Naive thymus-derived CD4-positive, alpha-beta T cell (primary cell): ENCODE data around the gene CPA3. TPM values are rescaled to one million over a fixed set of nuclear protein-coding genes. Genes with fewer than 3 reads are reported as not detected.

ENCODE experiments used
- ATAC-seq: fragments of 150-1000 bp; cut with Tn5 transposase; 2 replicates; pipeline ENCODE4 v1.10.0; 2021; ENCODE audit warnings: mild to moderate bottlenecking, moderate library complexity
- CTCF ChIA-PET: fragments of 350-600 bp; sonication (Branson Sonifier 250); formaldehyde crosslinking; loops from one replicate; lab custom pipeline; 2021; ENCODE audit warnings: antibody characterized with exemption; lab: Charles Lee
- POLR2A ChIA-PET: fragments of 350-600 bp; sonication (Branson Sonifier 250); formaldehyde crosslinking; loops from one replicate; lab custom pipeline; 2021; ENCODE audit warnings: antibody characterized with exemption, inconsistent platforms; lab: Charles Lee
- DNase-seq, 9 donors: peaks; one replicate each; pipeline versions ENCODE4 v3.0.0 to v3.0.0-alpha.2; 2020 to 2022; ENCODE audit warnings: mixed read lengths in 1 of 9
- H3K27ac ChIP-seq: one replicate; pipeline ENCODE4 v1.7.0; 2013; ENCODE audit warnings: mild to moderate bottlenecking, low read depth, low read length, moderate library complexity
- H3K27me3 ChIP-seq, 2 donors: one replicate each; pipeline ENCODE4 v1.7.0; 2013; ENCODE audit warnings: low read length in 2 of 2, mild to moderate bottlenecking in 2 of 2, moderate library complexity in 2 of 2; ENCODE audit not compliant: control insufficient read depth in 2 of 2, insufficient read depth in 2 of 2
- H3K36me3 ChIP-seq, 3 experiments: 1 replicate in 2 of 3; 2 replicates in 1 of 3; pipeline ENCODE4 v1.7.0; 2013; ENCODE audit warnings: low read length in 3 of 3, mild to moderate bottlenecking in 3 of 3, moderate library complexity in 1 of 3; ENCODE audit not compliant: insufficient read depth in 3 of 3, control insufficient read depth in 2 of 3
- H3K4me1 ChIP-seq, 2 donors: one replicate each; pipeline ENCODE4 v1.7.0; 2013; ENCODE audit warnings: low read length in 2 of 2, mild to moderate bottlenecking in 2 of 2, moderate library complexity in 1 of 2; ENCODE audit not compliant: control insufficient read depth in 2 of 2, insufficient read depth in 2 of 2
- H3K4me3 ChIP-seq: 2 replicates; pipeline ENCODE4 v1.7.0; 2013; ENCODE audit warnings: mild to moderate bottlenecking, low read length
- H3K9me3 ChIP-seq, 3 experiments: 1 replicate in 2 of 3; 2 replicates in 1 of 3; pipeline ENCODE4 v1.7.0; 2013; ENCODE audit warnings: low read length in 3 of 3; ENCODE audit not compliant: control insufficient read depth in 2 of 3
- H3K27ac Mint-ChIP-seq, 9 donors: one replicate each; pipeline ENCODE4 v1.8.0; 2020 to 2022; ENCODE audit warnings: mixed read lengths in 9 of 9, mild to moderate bottlenecking in 8 of 9, moderate library complexity in 5 of 9, inconsistent platforms in 2 of 9
- H3K27me3 Mint-ChIP-seq, 5 donors: one replicate each; pipeline ENCODE4 v1.8.0; 2021 to 2022; ENCODE audit warnings: mixed read lengths in 5 of 5, mild to moderate bottlenecking in 1 of 5
- H3K36me3 Mint-ChIP-seq, 5 donors: one replicate each; pipeline ENCODE4 v1.8.0; 2020 to 2022; ENCODE audit warnings: mixed read lengths in 5 of 5, mild to moderate bottlenecking in 3 of 5, inconsistent platforms in 1 of 5
- H3K4me1 Mint-ChIP-seq, 7 donors: one replicate each; pipeline ENCODE4 v1.8.0; 2020 to 2022; ENCODE audit warnings: mixed read lengths in 7 of 7, mild to moderate bottlenecking in 3 of 7, inconsistent platforms in 1 of 7
- H3K4me3 Mint-ChIP-seq, 10 donors: one replicate each; pipeline ENCODE4 v1.8.0; 2020 to 2022; ENCODE audit warnings: mild to moderate bottlenecking in 10 of 10, mixed read lengths in 10 of 10, moderate library complexity in 6 of 10, inconsistent platforms in 2 of 10
- H3K9me3 Mint-ChIP-seq, 11 donors: one replicate each; pipeline ENCODE4 v1.8.0; 2020 to 2022; ENCODE audit warnings: mixed read lengths in 11 of 11, mild to moderate bottlenecking in 4 of 11, inconsistent platforms in 1 of 11, moderate library complexity in 1 of 11
- intact Hi-C, 2 donors: fragments of 100-400 bp; cut with micrococcal nuclease; formaldehyde crosslinking; loops; one replicate each; pipeline ENCODE4 v1.15.1; 2023
- polyA plus RNA-seq, 2 donors: library from polyadenylated mRNA; unstranded; fragments of 300-500 nt; fragmentation: Illumina TruSeq; gene quantifications; one replicate each; pipeline ENCODE4 v1.2.3, GENCODE V29; 2021
- total RNA-seq, 6 experiments: library from RNA in 5 of 6; stranded (reverse) in 5 of 6; gene quantifications; 1 replicate in 5 of 6; 2 replicates in 1 of 6; pipeline ENCODE4 v1.2.3 and lab custom pipeline; 2021 to 2026

Gene CPA3
- total and polyA plus RNA-seq, 7 experiments from 2014 or later, result 4.1 to 9.9 TPM; not detected in 5

GRCh38 chr3:148845756-148846395 is 19.2 kb upstream of the CPA3 start:
- Histone ChIP-seq H3K36me3 (no peaks in the 10 kb centered on the region), H3K27ac (no peak overlapping the region), H3K9me3 (no peaks in the 10 kb centered on the region), H3K27me3 (no peaks in the 10 kb centered on the region), H3K4me1 (no peaks in the 10 kb centered on the region), H3K4me3 (no peak overlapping the region)
- no peak overlapping the region for H3K4me3 Mint-ChIP-seq
- ChIA-PET CTCF (no interaction called here), POLR2A (no interaction called here)
- intact Hi-C loops, result no loop called here
- H3K27ac Mint-ChIP-seq, result no peak overlapping the region
- no peak for ATAC-seq
- no peaks in the 10 kb centered on the region for H3K4me1 Mint-ChIP-seq
- H3K27me3 Mint-ChIP-seq, result peaks cover 2 to 16% (median 9%) of the 10 kb centered on the region in 5 donors
- H3K9me3 Mint-ChIP-seq, result no peaks in the 10 kb centered on the region
- H3K36me3 Mint-ChIP-seq, result no peaks in the 10 kb centered on the region
- no peak for DNase-seq

DNA sequence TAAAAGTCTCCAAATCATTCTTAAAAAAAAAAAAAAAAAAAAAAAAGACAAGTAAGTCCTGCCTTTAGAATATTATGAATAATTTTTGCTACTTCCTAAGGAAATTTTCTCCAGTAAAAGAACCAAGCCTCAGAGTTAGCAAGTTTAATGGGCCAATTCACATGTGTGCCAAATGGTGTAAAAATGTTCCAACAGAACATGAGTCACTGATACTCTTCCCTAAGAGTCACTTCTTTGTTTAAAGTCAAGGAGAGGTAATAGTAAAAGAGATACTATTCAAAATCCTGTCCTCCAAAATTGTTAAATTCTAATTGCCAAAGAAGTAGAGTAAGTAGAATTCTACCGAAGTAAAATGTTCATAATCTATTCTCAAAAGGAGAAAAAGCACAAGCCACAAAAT is 17.7 kb upstream of the CPA3 start:
- ATAC-seq (no peak), DNase-seq (no peak)
- intact Hi-C loops, result no loop called here
- Histone ChIP-seq H3K27ac (no peak overlapping the region), H3K27me3 (no peaks in the 10 kb centered on the region), H3K4me3 (no peak overlapping the region), H3K4me1 (no peaks in the 10 kb centered on the region), H3K36me3 (no peaks in the 10 kb centered on the region), H3K9me3 (no peaks in the 10 kb centered on the region)
- H3K4me1 Mint-ChIP-seq, result no peaks in the 10 kb centered on the region
- no peak overlapping the region for H3K27ac Mint-ChIP-seq
- POLR2A ChIA-PET, result no interaction called here
- no peaks in the 10 kb centered on the region for H3K9me3 Mint-ChIP-seq
- H3K27me3 Mint-ChIP-seq, result peaks cover 2 to 13% (median 7%) of the 10 kb centered on the region in 5 donors
- CTCF ChIA-PET, result no interaction called here
- H3K36me3 Mint-ChIP-seq, result no peaks in the 10 kb centered on the region
- H3K4me3 Mint-ChIP-seq, result no peak overlapping the region

DNA sequence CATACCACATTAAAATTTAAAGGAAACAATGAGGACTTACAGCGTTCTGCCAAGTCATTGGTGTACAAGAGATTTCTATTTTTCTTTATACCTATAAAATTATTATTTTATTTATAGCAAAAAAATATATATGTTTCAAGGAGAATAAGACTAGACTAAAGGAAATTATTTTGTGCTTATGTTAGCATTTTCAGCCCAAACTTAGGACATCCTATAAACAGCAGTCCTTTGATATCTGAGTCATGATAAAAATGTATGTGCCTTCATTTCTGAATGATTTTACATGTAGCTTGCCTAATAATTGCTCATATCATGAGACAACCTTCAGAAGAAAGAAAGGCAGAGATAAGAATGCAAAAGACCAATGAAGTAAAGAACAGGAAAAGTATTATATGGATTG is 16.7 kb upstream of the CPA3 start:
- H3K4me1 Mint-ChIP-seq, result no peaks in the 10 kb centered on the region
- H3K4me3 Mint-ChIP-seq, result no peak overlapping the region
- H3K36me3 Mint-ChIP-seq, result no peaks in the 10 kb centered on the region
- Histone ChIP-seq H3K27me3 (no peaks in the 10 kb centered on the region), H3K4me1 (no peaks in the 10 kb centered on the region), H3K4me3 (no peak overlapping the region), H3K9me3 (no peaks in the 10 kb centered on the region), H3K27ac (no peak overlapping the region), H3K36me3 (no peaks in the 10 kb centered on the region)
- intact Hi-C loops, result no loop called here
- H3K27me3 Mint-ChIP-seq, result peaks cover 0 to 6% (median 3%) of the 10 kb centered on the region in 5 donors
- no peaks in the 10 kb centered on the region for H3K9me3 Mint-ChIP-seq
- no peak for ATAC-seq
- no peak for DNase-seq
- no peak overlapping the region for H3K27ac Mint-ChIP-seq
- CTCF ChIA-PET, result no interaction called here
- POLR2A ChIA-PET, result no interaction called here

DNA sequence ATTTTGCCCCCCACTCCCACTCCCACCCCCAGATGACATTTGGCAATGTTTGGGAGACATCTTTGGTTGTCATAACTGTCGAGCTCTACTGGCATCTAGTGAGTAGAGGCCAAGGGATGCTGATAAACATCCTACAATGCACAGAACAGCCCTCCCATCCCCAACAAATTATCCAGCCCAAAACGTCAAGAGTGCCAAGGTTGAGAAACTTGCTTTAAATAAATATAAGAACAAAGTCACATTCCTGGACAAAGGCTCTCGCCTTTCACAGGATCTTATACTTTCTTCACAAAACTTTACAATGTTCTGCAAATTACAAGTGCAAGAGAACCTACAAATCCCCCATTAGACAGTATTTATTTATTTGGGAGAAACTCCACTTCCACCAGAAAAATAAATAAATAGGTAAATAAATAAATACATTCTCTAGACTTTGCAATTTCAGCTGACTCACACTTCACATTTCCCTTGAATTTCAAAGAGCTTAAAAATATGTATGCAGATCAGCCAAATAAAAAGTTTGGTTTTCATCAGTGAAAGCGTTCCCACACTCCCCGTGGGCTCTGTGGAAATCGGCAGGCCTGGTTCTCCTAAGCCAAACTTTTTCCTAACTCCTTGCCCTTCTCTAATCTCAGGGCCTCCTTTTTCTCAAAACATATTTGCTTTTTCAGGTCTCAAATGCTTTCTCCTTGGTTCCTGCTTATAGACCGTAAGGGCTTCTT is 12.7 kb upstream of the CPA3 start:
- H3K36me3 ChIP-seq, result no peaks in the 10 kb centered on the region
- H3K36me3 Mint-ChIP-seq, result no peaks in the 10 kb centered on the region
- intact Hi-C loops, result no loop called here
- no peaks in the 10 kb centered on the region for H3K4me1 ChIP-seq
- peaks cover 0 to 2% (median 0%) of the 10 kb centered on the region in 11 donors for H3K9me3 Mint-ChIP-seq
- ATAC-seq, result no peak
- H3K27ac Mint-ChIP-seq, result no peak overlapping the region
- POLR2A ChIA-PET, result no interaction called here
- no peaks in the 10 kb centered on the region for H3K27me3 ChIP-seq
- no peaks in the 10 kb centered on the region for H3K4me1 Mint-ChIP-seq
- H3K9me3 ChIP-seq, result no peaks in the 10 kb centered on the region
- DNase-seq, result no peak
- H3K27ac ChIP-seq, result no peak overlapping the region
- H3K4me3 ChIP-seq, result no peak overlapping the region
- CTCF ChIA-PET, result no interaction called here
- peaks cover 0 to 11% (median 0%) of the 10 kb centered on the region in 5 donors for H3K27me3 Mint-ChIP-seq
- H3K4me3 Mint-ChIP-seq, result no peak overlapping the region

DNA sequence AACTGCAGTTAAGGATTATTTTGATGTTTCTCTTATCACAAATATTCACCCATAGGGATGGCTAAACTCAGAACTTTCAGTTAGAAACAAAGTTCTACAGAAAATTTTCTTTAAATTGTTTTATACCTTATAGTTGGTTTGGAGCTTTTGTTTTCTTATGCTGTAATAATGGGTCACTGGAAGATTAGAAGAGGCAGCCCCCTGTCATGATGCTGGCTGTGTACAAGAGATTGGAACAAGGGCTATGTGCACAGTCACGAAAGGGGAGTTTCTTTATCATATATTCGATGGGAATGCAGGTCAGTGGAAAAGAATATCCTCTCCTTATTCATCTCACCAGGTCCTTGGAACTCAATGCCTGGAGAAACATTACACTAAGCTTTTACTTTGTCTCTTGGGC is 12.0 kb upstream of the CPA3 start:
- no peaks in the 10 kb centered on the region for H3K9me3 ChIP-seq
- Mint-ChIP-seq H3K27me3 (peaks cover 0 to 11% (median 0%) of the 10 kb centered on the region in 5 donors), H3K27ac (no peak overlapping the region), H3K9me3 (peaks cover 0 to 2% (median 0%) of the 10 kb centered on the region in 11 donors), H3K36me3 (no peaks in the 10 kb centered on the region), H3K4me1 (no peaks in the 10 kb centered on the region), H3K4me3 (no peak overlapping the region)
- no peak overlapping the region for H3K4me3 ChIP-seq
- intact Hi-C loops, result no loop called here
- DNase-seq, result no peak
- no peak for ATAC-seq
- no peaks in the 10 kb centered on the region for H3K4me1 ChIP-seq
- H3K27ac ChIP-seq, result no peak overlapping the region
- ChIA-PET POLR2A (no interaction called here), CTCF (no interaction called here)
- no peaks in the 10 kb centered on the region for H3K36me3 ChIP-seq
- no peaks in the 10 kb centered on the region for H3K27me3 ChIP-seq

DNA sequence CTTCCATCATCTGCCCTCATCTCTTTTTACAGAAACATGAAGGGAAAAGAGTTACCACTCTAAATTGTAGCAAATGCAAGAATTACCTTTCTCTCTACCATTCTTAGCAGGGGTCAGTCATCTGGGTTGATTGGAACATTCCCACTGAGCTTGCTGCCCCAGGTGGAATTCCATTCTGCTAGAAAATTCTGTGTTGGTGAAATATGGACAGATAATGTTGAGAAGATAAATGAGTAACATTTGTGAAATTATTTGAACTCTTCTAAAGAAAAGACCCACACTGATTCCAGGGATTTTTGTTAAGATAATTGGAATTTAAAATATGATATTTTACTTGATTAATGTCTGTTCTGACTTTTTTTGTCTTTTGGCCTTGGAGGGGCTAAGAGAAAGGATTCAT is 11.0 kb upstream of the CPA3 start:
- Histone ChIP-seq H3K4me1 (no peaks in the 10 kb centered on the region), H3K36me3 (no peaks in the 10 kb centered on the region), H3K27ac (no peak overlapping the region), H3K27me3 (no peaks in the 10 kb centered on the region), H3K9me3 (no peaks in the 10 kb centered on the region), H3K4me3 (no peak overlapping the region)
- intact Hi-C loops, result no loop called here
- Mint-ChIP-seq H3K27ac (no peak overlapping the region), H3K4me3 (no peak overlapping the region), H3K9me3 (peaks cover 0 to 2% (median 0%) of the 10 kb centered on the region in 11 donors), H3K36me3 (no peaks in the 10 kb centered on the region), H3K4me1 (no peaks in the 10 kb centered on the region), H3K27me3 (peaks cover 0 to 11% (median 0%) of the 10 kb centered on the region in 5 donors)
- ChIA-PET CTCF (interaction anchor here (1.1 kb wide), 1 partner anchor 9 kb away, joined by 4 read pairs; no protein-coding TSS in a partner anchor), POLR2A (no interaction called here)
- DNase-seq (no peak), ATAC-seq (no peak)

GRCh38 chr3:148856384-148856783 is 8.7 kb upstream of the CPA3 start:
- ChIA-PET CTCF (interaction anchor here (0.6 kb wide), 1 partner anchor 397 kb away, joined by 4 read pairs; no protein-coding TSS in a partner anchor), POLR2A (no interaction called here)
- Histone ChIP-seq H3K9me3 (no peaks in the 10 kb centered on the region), H3K36me3 (no peaks in the 10 kb centered on the region), H3K27me3 (no peaks in the 10 kb centered on the region), H3K4me3 (no peak overlapping the region), H3K27ac (no peak overlapping the region), H3K4me1 (no peaks in the 10 kb centered on the region)
- H3K9me3 Mint-ChIP-seq, result peaks cover 0 to 2% (median 0%) of the 10 kb centered on the region in 11 donors
- peaks cover 0 to 13% (median 0%) of the 10 kb centered on the region in 5 donors for H3K27me3 Mint-ChIP-seq
- H3K4me3 Mint-ChIP-seq, result no peak overlapping the region
- no peaks in the 10 kb centered on the region for H3K4me1 Mint-ChIP-seq
- no peak overlapping the region for H3K27ac Mint-ChIP-seq
- DNase-seq, result no peak
- intact Hi-C loops, result no loop called here
- no peak for ATAC-seq
- H3K36me3 Mint-ChIP-seq, result no peaks in the 10 kb centered on the region
